ENCODE results near the gene STAB2.

DNA sequence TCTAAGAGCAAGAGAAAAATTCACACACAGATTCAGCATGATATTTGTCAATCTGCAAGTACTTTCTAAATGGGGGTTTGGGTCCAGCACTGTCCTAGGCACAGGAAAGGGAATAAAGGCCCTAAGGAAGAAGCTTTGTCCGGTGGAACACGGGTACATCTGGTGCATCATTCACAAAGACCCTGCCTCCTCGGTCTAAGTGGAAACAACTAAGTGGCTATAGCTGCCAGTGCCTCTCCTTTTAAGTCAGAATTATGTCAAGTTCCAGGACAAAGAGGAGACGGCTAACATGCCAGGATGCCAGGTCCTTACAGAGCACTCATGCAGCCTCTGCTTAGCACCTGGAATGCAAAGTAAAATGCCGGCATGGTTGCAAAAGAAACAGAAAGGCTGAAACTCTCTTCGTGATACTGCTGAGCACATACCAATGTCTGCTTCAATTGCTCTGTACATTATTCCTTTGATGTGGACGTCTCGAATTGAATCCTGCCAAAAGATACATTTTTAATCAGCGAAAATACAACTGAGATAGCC, 206.5 kb downstream of the STAB2 start:
- TF ChIP-seq, protein P1, sequence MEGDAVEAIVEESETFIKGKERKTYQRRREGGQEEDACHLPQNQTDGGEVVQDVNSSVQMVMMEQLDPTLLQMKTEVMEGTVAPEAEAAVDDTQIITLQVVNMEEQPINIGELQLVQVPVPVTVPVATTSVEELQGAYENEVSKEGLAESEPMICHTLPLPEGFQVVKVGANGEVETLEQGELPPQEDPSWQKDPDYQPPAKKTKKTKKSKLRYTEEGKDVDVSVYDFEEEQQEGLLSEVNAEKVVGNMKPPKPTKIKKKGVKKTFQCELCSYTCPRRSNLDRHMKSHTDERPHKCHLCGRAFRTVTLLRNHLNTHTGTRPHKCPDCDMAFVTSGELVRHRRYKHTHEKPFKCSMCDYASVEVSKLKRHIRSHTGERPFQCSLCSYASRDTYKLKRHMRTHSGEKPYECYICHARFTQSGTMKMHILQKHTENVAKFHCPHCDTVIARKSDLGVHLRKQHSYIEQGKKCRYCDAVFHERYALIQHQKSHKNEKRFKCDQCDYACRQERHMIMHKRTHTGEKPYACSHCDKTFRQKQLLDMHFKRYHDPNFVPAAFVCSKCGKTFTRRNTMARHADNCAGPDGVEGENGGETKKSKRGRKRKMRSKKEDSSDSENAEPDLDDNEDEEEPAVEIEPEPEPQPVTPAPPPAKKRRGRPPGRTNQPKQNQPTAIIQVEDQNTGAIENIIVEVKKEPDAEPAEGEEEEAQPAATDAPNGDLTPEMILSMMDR (IDR thresholded peaks at IDR 0.05), result no peak
- TF ChIP-seq EP300 (IDR thresholded peaks at IDR 0.05), result no peak

All from ovary (tissue), 3 donors.